AG10803 (cell line): Measurements from ENCODE around the gene SH3PXD2B.
A peak's percentile ranks its signal among the peaks of the same experiment; 100 is the strongest.

Source experiments
- DNase-seq: peaks from one replicate; pipeline ENCODE4 v3.0.0; 2010; ENCODE audit warnings: low read depth
- H3K4me3 ChIP-seq: 2 replicates; pipeline ENCODE4 v1.5.1; 2011; ENCODE audit warnings: mild to moderate bottlenecking, low read length, control low read depth
- TF ChIP-seq, protein P1 (sequence below): conservative IDR thresholded peaks from 2 replicates; pipeline ENCODE4 v1.5.1; 2011; ENCODE audit warnings: mild to moderate bottlenecking, low read length, control low read depth, inconsistent platforms

Gene SH3PXD2B

GRCh38 chr5:172417983-172418630, 36.2 kb downstream of the SH3PXD2B start:
- TF ChIP-seq, protein P1, sequence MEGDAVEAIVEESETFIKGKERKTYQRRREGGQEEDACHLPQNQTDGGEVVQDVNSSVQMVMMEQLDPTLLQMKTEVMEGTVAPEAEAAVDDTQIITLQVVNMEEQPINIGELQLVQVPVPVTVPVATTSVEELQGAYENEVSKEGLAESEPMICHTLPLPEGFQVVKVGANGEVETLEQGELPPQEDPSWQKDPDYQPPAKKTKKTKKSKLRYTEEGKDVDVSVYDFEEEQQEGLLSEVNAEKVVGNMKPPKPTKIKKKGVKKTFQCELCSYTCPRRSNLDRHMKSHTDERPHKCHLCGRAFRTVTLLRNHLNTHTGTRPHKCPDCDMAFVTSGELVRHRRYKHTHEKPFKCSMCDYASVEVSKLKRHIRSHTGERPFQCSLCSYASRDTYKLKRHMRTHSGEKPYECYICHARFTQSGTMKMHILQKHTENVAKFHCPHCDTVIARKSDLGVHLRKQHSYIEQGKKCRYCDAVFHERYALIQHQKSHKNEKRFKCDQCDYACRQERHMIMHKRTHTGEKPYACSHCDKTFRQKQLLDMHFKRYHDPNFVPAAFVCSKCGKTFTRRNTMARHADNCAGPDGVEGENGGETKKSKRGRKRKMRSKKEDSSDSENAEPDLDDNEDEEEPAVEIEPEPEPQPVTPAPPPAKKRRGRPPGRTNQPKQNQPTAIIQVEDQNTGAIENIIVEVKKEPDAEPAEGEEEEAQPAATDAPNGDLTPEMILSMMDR: no peak
- DNase-seq: peak; percentile 99
- H3K4me3 ChIP-seq: no peak overlapping the region

GRCh38 chr5:172417130-172417841, 37.0 kb downstream of the SH3PXD2B start:
- no peak for DNase-seq
- no peak overlapping the region for H3K4me3 ChIP-seq
- TF ChIP-seq, protein P1: no peak

- no peak overlapping the region for H3K4me3 ChIP-seq
- TF ChIP-seq, protein P1: no peak
- DNase-seq: no peak
These were observed 38.7 kb downstream of the SH3PXD2B start for GRCh38 chr5:172415362-172416275.

- H3K4me3 ChIP-seq: no peak overlapping the region
- TF ChIP-seq, protein P1: no peak
- peak; percentile 61 for DNase-seq
These were observed 39.6 kb downstream of the SH3PXD2B start for GRCh38 chr5:172414531-172415361.

- TF ChIP-seq, protein P1: no peak
- DNase-seq: peak; percentile 69
- no peak overlapping the region for H3K4me3 ChIP-seq
These were observed 40.6 kb downstream of the SH3PXD2B start for GRCh38 chr5:172413601-172414171.

DNA sequence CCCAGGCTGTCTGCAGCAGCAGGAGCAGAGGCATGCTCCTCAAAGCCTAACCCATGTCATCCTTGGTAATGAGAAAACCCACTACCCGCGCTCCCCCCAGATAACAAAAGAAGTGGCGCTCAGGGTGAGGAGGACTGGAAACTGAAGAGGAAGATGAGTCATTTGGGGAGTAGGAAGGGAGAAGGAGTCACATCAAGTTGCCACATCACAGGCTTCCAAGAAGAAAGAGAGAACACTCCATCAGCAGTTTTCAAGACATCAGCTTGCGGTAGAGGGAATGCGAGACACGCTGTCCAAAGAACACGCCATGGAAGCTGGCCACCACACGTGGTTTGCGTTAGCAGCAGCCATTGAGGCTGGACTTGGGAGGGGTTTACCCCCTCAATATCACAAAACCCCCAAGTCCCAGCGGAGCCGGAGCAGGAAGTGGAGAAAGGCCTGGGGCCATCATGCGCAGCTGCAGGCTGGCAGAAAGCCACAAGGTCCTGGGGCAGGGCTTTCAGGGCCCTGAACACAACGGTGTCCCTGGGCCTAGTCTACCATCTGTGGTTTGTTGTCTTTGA, 41.5 kb downstream of the SH3PXD2B start:
- DNase-seq: peak; percentile 100
- TF ChIP-seq, protein P1: no peak
- no peak overlapping the region for H3K4me3 ChIP-seq
